Endothelial cell (in vitro differentiated cells): ENCODE results near the gene CLIP4. TPM values are rescaled to one million over a fixed set of nuclear protein-coding genes. Genes with fewer than 3 reads are reported as not detected.

Source experiments
- DNase-seq: peaks from one replicate; pipeline ENCODE4 v3.0.0; 2021; ENCODE audit warnings: low spot score
- H3K27ac Mint-ChIP-seq: one replicate; pipeline ENCODE4 v1.8.0; 2021; ENCODE audit warnings: mixed read lengths, inconsistent platforms; ENCODE audit not compliant: unreplicated experiment
- H3K27me3 Mint-ChIP-seq: one replicate; pipeline ENCODE4 v1.8.0; 2021; ENCODE audit warnings: mild to moderate bottlenecking, moderate library complexity, mixed read lengths, inconsistent platforms; ENCODE audit not compliant: unreplicated experiment
- H3K36me3 Mint-ChIP-seq: one replicate; pipeline ENCODE4 v1.8.0; 2021; ENCODE audit warnings: mild to moderate bottlenecking, low read depth, mixed read lengths, inconsistent platforms; ENCODE audit not compliant: unreplicated experiment
- H3K4me1 Mint-ChIP-seq: one replicate; pipeline ENCODE4 v1.8.0; 2021; ENCODE audit warnings: mild to moderate bottlenecking, mixed read lengths, inconsistent platforms; ENCODE audit not compliant: unreplicated experiment
- H3K4me3 Mint-ChIP-seq: one replicate; pipeline ENCODE4 v1.8.0; 2021; ENCODE audit warnings: mild to moderate bottlenecking, mixed read lengths, inconsistent platforms; ENCODE audit not compliant: unreplicated experiment
- H3K9me3 Mint-ChIP-seq: one replicate; pipeline ENCODE4 v1.8.0; 2021; ENCODE audit warnings: mixed read lengths, inconsistent platforms; ENCODE audit not compliant: unreplicated experiment
- total RNA-seq: library from RNA; stranded (reverse); fragmentation: NEBNext Ultra II Directional; extraction: Animal tissue kit (Norgen Biotek cat#: 25700); gene quantifications from one replicate; pipeline ENCODE4 v1.2.1, GENCODE V29; 2021; ENCODE audit not compliant: unreplicated experiment
- TF ChIP-seq, protein P1 (sequence below): fragments of 200-600 bp; sonication (generic); IDR thresholded peaks from one replicate; pipeline ENCODE4 v1.5.0; 2021; ENCODE audit warnings: antibody characterized with exemption; ENCODE audit not compliant: unreplicated experiment

Gene CLIP4
- total RNA-seq, 1 donor from 2014 or later: 0.46 TPM

DNA sequence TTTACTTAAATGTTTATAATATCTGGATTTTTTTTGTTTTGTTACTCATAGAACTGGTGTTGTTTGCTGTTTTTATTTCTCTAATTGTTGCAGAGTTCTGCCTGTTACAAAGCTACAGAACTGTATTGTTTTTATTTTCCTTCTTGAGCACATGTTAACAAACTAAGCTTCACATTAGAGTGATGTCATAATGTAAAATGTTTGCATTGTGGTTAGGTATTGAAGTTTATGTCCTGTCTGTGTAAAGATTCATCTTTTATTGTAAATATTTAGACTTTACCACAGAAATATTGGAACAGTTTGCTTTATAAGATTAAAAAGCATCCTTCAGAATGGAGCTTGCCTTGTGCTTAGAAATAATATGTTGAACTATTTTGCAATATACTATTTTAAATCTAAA, 67.7 kb downstream of the CLIP4 start:
- TF ChIP-seq, protein P1, sequence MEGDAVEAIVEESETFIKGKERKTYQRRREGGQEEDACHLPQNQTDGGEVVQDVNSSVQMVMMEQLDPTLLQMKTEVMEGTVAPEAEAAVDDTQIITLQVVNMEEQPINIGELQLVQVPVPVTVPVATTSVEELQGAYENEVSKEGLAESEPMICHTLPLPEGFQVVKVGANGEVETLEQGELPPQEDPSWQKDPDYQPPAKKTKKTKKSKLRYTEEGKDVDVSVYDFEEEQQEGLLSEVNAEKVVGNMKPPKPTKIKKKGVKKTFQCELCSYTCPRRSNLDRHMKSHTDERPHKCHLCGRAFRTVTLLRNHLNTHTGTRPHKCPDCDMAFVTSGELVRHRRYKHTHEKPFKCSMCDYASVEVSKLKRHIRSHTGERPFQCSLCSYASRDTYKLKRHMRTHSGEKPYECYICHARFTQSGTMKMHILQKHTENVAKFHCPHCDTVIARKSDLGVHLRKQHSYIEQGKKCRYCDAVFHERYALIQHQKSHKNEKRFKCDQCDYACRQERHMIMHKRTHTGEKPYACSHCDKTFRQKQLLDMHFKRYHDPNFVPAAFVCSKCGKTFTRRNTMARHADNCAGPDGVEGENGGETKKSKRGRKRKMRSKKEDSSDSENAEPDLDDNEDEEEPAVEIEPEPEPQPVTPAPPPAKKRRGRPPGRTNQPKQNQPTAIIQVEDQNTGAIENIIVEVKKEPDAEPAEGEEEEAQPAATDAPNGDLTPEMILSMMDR: no peak
- no peaks in the 10 kb centered on the region for H3K27me3 Mint-ChIP-seq
- no peak overlapping the region for H3K27ac Mint-ChIP-seq
- DNase-seq: no peak
- no peaks in the 10 kb centered on the region for H3K4me1 Mint-ChIP-seq
- no peaks in the 10 kb centered on the region for H3K36me3 Mint-ChIP-seq
- H3K9me3 Mint-ChIP-seq: no peaks in the 10 kb centered on the region
- H3K4me3 Mint-ChIP-seq: no peak overlapping the region

GRCh38 chr2:29184531-29184930, 69.3 kb downstream of the CLIP4 start:
- DNase-seq: no peak
- H3K36me3 Mint-ChIP-seq: no peaks in the 10 kb centered on the region
- H3K27me3 Mint-ChIP-seq: no peaks in the 10 kb centered on the region
- TF ChIP-seq, protein P1: no peak
- H3K9me3 Mint-ChIP-seq: no peaks in the 10 kb centered on the region
- H3K4me1 Mint-ChIP-seq: no peaks in the 10 kb centered on the region
- no peak overlapping the region for H3K27ac Mint-ChIP-seq
- no peak overlapping the region for H3K4me3 Mint-ChIP-seq

- Mint-ChIP-seq H3K4me3 (no peak overlapping the region), H3K36me3 (no peaks in the 10 kb centered on the region), H3K9me3 (no peaks in the 10 kb centered on the region)
Observed at GRCh38 chr2:29186817-29187216, 71.6 kb downstream of the CLIP4 start.

DNA sequence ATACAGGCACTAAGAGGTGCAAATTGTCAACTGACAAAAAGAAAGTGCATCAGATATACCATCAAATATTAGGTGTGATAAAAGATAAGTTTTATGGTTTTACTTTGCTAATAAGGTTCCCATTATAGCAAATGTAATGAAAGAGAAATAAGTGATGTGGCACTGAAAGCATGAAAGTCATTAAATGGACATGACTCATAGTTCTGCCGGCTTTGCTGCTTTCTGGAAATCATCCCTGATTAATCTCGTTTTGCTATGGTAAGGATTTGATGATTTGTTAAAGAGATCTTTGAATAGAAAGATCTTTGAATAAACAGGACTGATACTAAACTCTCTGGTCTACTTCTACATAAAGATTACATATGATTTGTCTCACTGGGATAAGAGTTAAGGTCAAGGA, 72.7 kb downstream of the CLIP4 start:
- Mint-ChIP-seq H3K27ac (no peak overlapping the region), H3K4me1 (no peaks in the 10 kb centered on the region), H3K9me3 (no peaks in the 10 kb centered on the region), H3K27me3 (no peaks in the 10 kb centered on the region), H3K4me3 (no peak overlapping the region), H3K36me3 (no peaks in the 10 kb centered on the region)
- no peak for DNase-seq
- TF ChIP-seq, protein P1: no peak

More at GRCh38 chr2:29186817-29187216, 71.6 kb downstream of the CLIP4 start:
- H3K27ac Mint-ChIP-seq: no peak overlapping the region
- no peaks in the 10 kb centered on the region for H3K4me1 Mint-ChIP-seq
- no peaks in the 10 kb centered on the region for H3K27me3 Mint-ChIP-seq
- TF ChIP-seq, protein P1: no peak
- no peak for DNase-seq

DNA sequence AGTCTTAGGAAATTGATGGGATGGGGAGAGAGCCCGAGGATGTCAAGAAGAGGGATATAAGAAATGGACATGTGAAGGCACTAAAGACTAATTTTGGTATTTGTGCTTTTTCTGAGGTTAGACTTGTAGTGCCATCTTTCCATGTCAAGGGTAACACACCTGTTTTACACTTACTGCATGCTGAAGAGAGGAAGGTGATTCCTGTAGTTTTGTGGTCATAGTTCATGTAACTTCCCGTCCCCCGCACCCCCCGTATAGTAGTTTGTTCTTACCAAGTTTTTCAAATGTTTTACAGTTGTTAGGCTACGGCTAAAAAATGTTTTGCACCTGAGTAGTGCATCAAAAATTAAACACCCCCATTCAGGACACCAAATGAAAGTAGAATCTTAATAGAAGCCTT, 73.8 kb downstream of the CLIP4 start:
- Mint-ChIP-seq H3K4me1 (no peaks in the 10 kb centered on the region), H3K4me3 (no peak overlapping the region), H3K27me3 (no peaks in the 10 kb centered on the region), H3K36me3 (no peaks in the 10 kb centered on the region), H3K9me3 (no peaks in the 10 kb centered on the region), H3K27ac (no peak overlapping the region)
- TF ChIP-seq, protein P1: no peak
- no peak for DNase-seq
